Measurements from ENCODE around the gene ANXA4. TPM values are rescaled to one million over a fixed set of nuclear protein-coding genes. Genes with fewer than 3 reads are reported as not detected.

The ANXA4 gene
- total and polyA plus RNA-seq, 2 of the 13 experiments (the other 11 are each of a cell fraction or from before 2014, with no cell fraction given) = 155 to 168 TPM

DNA sequence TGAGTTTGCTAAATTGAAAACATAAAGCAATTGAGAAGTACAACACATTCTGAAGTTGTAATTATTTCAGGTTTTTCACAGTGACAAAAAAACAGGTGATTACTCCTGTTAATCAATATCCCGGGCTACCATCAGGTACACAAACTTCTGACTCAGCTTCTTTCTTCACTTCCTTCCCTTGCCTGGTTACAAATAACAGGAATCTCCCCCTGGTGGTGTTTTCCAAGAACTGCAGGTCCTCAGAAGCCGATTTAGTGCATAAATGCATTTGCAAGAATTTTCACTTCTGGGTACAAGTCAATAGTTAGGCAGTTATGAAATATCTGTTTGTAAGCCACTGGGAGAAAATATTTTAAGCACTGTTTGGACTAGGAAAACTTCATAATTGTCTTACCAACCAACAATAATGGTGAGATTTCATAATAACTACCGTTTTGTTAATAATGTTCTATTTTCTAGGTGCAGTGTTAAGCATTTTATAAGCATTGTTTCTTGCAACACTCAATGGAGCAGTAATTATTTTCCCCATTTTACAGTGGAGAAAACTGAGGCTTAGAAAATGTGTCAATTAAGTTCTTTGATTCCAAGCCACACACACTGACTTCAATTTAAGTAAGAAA lies 75.1 kb downstream of the ANXA4 start (continued):
- TF ChIP-seq CEBPG (CRISPR knock-in tag; IDR thresholded peaks at IDR 0.05) (peak; percentile 75), ZFP1 (CRISPR knock-in tag; IDR thresholded peaks at IDR 0.05) (0 out of 2 replicates have a peak, but pooled peaks have one; percentile 29), MAFF (IDR thresholded peaks at IDR 0.05; ENCODE audit: low read depth, low read length) (peak; percentile 98), ZSCAN5A (CRISPR knock-in tag; IDR thresholded peaks at IDR 0.05; ENCODE audit: borderline replicate concordance) (no peak), SMC3 (IDR thresholded peaks at IDR 0.05; ENCODE audit: low read length) (peak; percentile 99), SNAI1 (CRISPR knock-in tag; IDR thresholded peaks at IDR 0.05; ENCODE audit: borderline replicate concordance) (no peak), ARID5B (CRISPR knock-in tag; IDR thresholded peaks at IDR 0.05) (peak; percentile 73), ATF3 (CRISPR knock-in tag; IDR thresholded peaks at IDR 0.05) (0 out of 2 replicates have a peak, but pooled peaks have one; percentile 37), ATF1 (CRISPR knock-in tag; IDR thresholded peaks at IDR 0.05) (peak; percentile 40; the same call in 1 of the 2 replicates), NCOA1 (CRISPR knock-in tag; IDR thresholded peaks at IDR 0.05) (no peak), SAP130 (CRISPR knock-in tag; IDR thresholded peaks at IDR 0.05; ENCODE audit: low read depth) (peak; percentile 62), RCOR2 (CRISPR knock-in tag; IDR thresholded peaks at IDR 0.05) (0 out of 2 replicates have a peak, but pooled peaks have one; percentile 23), ZNF674 (CRISPR knock-in tag; IDR thresholded peaks at IDR 0.05; ENCODE audit: low read depth) (no peak), KDM4B (CRISPR knock-in tag; IDR thresholded peaks at IDR 0.05) (0 out of 2 replicates have a peak, but pooled peaks have one; percentile 39)

Measured in HepG2 (cell line).